SIG-M5 treated with dmso at 0.1 percent for 504 hours (cell line): ENCODE results near the gene DOC2A.

Source experiments
- DNase-seq: peaks from one replicate; lab custom pipeline; 2025; ENCODE audit not compliant: unreplicated experiment; lab: John Stamatoyannopoulos, UW

DOC2A gene

GRCh38 chr16:30005341-30006094, 5.3 kb downstream of the DOC2A start:
- DNase-seq = peak; percentile 52

GRCh38 chr16:30004811-30005242, 6.0 kb downstream of the DOC2A start:
- DNase-seq = no peak

DNA sequence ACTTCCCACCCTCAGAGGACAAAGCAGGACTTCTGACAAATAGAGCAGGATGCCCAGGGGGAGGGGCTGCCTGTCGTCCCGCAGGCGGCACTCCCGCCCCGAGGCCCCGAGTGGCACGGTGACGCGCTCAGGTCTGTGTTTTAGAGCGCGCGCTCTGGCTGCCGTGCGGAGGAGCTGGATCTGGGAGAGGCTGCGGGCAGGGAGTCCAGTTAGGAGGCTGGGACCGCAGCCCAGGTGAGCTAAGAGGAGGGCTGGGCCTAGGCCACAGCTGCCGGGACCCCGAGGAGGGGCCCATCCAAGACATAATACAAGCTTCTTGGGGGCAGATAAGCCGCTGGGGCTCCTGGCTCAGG, 6.4 kb downstream of the DOC2A start:
- no peak for DNase-seq

DNA sequence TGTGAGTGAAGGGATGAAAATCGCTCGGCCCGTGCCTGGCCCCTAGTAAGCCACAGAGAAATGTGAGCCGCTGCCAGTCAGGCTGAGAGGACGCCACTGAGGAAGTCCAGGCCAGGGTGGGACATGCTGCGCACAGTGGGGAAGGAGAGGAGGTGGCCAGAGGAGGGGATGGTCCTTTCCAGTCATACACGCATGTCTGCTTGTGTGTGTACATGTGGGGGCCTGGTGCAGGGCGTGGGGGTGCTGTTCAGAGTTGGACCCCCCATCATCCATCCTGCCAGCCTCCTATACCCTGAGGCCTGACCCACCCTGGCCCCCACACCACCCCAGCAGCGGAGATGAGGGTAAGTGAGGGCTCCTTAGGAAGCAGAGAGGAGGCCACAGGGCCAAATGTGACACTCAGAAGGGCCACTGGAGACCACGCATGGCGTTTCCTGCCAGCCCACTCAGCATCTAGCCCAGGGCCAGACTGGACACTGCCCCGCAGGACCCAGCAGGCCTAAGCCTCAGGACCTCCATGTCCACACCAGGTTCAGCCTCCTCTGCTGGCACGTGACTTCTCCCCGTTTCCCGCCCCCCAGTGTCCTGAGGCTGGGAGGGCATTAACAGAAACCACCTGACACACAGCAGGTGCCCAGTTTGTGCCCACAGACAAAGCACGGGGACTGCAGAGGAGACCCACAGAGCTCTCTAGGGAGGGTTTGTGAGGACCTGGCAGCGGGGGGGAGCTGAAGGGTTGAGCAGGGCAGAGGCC, 7.0 kb downstream of the DOC2A start:
- no peak for DNase-seq

GRCh38 chr16:30002614-30003346, 8.0 kb downstream of the DOC2A start:
- DNase-seq = no peak

GRCh38 chr16:30000735-30001631, 9.8 kb downstream of the DOC2A start:
- no peak for DNase-seq

DNA sequence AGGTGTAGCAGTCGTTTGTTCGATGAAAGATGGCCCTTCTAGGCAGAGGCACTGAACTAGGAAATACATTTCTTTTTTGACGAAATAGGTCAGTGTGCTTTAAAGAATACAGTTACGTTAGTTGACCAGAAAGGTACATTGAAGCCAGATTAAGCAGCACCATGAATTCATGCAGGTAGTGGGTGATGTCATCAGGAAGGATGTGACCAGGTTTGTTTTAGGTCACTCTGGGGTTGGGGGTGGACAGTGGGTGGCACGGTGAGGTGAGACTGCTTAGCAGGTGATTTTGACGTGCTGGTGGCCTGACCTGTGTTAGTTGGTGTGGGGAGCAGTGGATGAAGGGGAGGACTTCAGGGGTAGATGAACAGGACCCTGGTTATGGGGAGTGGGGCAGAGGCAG, 11.2 kb downstream of the DOC2A start:
- no peak for DNase-seq

DNA sequence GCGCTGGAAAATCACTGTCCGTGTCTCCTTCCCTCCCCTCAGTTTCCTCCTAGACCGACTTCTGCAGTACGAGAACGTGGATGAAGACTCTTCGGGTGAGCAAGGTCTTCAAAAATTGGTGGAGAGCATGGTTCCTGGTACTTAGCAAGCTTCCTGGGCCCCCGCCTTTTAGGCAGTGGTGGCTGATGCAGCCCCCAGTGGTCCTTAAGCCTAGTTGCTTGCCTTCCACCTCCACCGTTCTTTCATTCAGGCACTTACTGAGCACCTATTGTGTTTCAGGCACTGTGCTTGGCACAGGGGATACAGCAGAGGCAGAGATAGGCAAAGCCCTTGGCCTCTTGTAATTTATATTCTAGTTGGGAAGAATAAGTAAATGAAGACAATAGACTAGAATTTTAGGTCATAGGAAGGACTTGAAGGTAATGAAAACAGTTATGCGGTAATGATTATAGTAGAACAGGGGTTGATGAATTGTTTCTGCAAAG, 14.0 kb downstream of the DOC2A start:
- no peak for DNase-seq

- DNase-seq = peak; percentile 95
Observed at GRCh38 chr16:29995911-29996765, 14.7 kb downstream of the DOC2A start, which contains the start of gene INO80E. TSS of gene INO80E (plus strand) at chr16:29996241. CDS start at chr16:29996311, 70 bp downstream.

DNA sequence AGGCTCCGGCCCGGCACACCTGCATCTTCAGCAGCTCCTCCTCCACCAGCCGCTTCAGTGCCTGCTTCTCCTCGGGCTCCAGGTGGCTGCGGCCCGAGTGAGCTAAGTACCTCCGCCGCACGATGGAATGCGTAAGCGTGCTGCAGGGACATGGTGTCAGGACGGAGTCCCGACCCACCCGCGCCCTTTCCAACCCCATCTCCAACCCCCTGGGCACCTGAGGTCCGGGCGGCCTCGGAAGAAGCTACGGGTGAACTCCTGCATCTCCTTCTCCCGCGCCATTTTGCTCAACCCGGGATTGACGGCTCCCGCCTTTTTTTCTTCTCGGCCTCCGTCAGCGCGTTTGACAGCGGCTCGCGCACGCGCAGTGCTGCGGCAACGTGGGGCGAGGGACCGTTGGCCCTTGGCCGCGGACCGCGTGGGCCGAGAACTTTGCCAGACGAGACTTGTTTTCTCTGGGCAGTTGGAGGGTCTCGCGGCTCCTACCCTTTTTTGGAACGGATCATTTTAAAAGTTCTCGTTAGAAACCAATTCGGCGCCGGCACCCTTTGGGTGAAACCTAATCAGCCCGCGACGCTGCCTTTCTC, 15.4 kb downstream of the DOC2A start, which contains the start of gene HIRIP3:
TSS of gene HIRIP3 (minus strand) at position 294 of the 587 bp plus-strand sequence. CDS start at position 282, 12 bp downstream.
- peak; percentile 84 for DNase-seq

- peak; percentile 34 for DNase-seq
Observed at GRCh38 chr16:29994600-29995323, 16.1 kb downstream of the DOC2A start.

DNA sequence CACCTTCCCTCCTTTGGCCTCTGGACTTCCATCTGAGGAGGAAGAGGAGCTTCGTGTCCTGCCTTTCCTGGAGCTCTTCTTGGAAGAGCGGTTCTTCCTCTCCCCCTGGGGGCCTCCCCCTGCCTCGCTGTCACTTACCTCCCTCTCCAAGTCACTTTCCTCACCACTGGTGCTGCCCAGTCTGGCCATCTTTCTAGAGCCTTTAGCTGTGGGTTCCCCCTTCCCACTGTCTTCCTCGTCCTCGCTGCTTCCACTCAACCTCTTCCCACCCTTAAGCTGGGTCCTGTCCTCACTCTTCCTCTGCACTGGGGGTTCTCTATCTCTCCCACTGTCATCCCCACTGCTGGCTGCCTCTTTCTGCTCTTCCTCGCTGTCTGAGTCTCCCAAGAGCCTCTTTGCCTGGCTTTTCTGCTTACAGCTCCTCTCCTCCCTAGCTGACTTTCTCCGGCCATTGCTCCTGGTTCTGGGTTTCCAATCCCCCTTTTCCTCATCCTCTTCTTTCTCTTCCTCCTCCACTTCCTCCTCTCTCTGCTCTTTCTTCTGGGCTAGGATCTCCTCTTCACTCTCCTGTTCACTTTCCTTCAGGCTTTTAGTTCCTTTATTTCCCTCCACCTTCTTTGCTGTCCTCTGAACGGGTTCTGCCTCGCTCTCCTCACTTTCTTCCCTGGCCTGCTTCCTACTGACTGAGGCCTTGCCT, 16.8 kb downstream of the DOC2A start:
- DNase-seq = no peak

DNA sequence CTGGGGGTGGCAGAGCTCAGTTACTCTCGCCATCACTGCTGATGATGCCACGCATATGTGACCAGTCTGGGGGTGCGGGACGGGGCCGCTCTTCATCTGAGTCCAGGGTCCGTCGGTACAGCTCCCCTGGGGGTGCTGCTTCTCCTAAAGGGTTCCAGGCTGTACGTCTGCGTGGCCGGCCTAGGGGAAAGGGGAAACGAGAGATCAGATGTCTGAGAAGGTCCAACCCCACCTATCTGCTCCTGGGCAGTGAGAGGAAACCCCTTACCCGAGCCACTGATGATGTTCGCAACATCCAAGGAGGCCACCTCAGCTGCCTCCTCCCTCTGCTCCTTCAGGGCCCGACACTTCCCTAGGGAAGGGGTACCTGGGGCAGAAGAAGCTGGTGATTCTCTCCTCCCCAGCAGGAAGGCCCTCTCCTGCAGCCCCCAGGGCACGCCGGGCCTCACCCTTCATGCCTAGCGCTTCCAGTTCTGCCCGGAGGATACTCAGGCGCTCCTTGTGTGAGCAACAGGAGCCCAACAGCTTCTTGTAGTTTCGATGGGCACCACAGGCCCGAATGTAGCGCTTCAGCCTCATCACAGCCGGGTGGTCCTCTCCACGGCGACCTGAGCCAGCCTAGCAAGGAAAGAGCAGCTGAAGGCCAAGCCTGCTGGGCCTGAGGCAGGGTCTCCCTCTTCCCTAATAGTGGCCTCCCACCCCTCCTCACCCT, 17.5 kb downstream of the DOC2A start:
- DNase-seq = no peak

DNA sequence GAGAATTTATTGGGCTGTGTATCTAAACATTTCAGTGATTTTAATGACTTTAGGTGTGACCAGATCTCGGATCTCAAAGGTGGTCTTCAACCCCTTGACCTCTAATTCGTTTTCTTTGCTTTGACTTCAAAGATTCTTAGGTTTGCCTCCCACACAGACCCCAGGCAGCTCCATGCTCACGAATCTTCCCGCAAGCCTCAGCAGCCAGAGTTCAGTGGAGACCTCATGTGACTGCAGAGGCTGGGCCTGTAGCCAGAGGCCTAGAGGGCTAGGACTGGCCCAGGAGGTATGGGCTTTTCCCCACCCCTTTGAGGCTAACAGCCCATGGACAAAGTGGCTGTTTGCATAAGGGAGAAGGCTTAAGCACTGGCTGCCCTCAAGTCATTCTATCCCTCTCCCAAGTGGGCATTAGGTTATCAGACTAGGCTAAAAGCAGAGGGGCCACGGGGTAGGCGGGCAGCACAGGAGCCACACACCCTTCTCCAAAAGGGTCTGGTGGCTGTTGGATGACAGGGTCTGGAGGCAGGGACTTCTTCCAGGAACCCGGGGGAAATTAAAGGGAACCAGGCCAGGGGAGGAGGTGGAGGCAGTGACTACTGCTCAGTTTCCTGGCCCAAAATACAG, 18.4 kb downstream of the DOC2A start:
- DNase-seq = no peak

DNA sequence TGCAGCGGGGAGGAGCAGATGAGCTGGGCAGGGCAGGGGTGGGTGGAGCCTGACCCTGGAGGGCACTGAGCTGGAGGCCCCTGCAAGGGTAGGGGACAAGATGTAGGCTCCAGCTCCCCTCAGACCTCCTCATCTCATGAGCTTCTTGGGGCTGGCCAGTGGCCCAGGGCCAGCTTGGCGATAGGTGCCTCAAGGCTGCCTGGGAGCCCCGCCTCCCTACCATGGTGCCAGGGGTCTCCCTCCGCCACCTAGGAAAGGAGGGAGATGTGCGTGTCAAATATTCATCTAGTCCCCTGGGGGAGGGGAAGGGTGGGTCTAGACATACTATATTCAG, 19.3 kb downstream of the DOC2A start:
- DNase-seq = no peak

GRCh38 chr16:29990883-29991570, 19.8 kb downstream of the DOC2A start:
- DNase-seq = no peak
